ENCODE data around the gene RGS6. TPM values are rescaled to one million over a fixed set of nuclear protein-coding genes. Genes with fewer than 3 reads are reported as not detected.

RGS6 gene
- total RNA-seq, 2 experiments from 2014 or later: not detected

DNA sequence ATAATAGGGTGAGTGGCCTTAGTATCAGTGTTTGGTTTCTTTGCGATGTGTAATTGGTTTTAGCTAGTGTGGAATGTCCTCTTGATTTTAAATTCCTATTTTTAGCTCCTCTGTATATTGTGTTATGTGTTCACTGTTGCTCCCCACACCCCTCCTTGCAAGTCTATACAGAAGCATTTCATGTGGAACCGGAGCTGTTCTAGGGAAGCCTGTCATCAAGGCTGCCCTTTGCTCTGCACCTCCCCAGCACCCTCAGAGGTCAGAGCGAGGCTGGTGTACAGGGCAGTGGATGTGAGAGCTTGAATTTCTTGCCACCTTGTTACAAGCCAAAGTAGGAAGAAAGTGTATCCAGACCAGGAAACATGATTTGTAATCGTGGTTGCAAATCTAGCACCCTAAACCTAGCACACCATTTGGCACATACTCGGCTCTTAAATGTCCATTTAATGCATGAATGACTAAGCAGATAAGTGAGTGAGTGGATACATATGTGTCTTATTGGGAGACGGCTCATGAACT, 376.8 kb downstream of the RGS6 start:
- H3K27me3 Mint-ChIP-seq: peaks cover 34% of the 10 kb centered on the region
- no peak for DNase-seq
- ChIA-PET CTCF (interaction anchor here (0.6 kb wide), 1 partner anchor 95 kb away, joined by 3 read pairs; no protein-coding TSS in a partner anchor), POLR2A (no interaction called here)
- ATAC-seq (ENCODE audit: poor library complexity): no peak
- H3K9me3 Mint-ChIP-seq: peaks cover 8% of the 10 kb centered on the region
- no peaks in the 10 kb centered on the region for H3K36me3 ChIP-seq (ENCODE audit: insufficient read depth, low read length)
- intact Hi-C loops (cut with DNase I, micrococcal nuclease): no loop called here
- no peak overlapping the region for H3K27ac ChIP-seq (ENCODE audit: low read depth in 1 of 2, low read length in 2 of 2)
- no peak overlapping the region for H3K4me3 Mint-ChIP-seq
- no peaks in the 10 kb centered on the region for H3K4me1 Mint-ChIP-seq (ENCODE audit: low read depth)
- TF ChIP-seq, protein P1, sequence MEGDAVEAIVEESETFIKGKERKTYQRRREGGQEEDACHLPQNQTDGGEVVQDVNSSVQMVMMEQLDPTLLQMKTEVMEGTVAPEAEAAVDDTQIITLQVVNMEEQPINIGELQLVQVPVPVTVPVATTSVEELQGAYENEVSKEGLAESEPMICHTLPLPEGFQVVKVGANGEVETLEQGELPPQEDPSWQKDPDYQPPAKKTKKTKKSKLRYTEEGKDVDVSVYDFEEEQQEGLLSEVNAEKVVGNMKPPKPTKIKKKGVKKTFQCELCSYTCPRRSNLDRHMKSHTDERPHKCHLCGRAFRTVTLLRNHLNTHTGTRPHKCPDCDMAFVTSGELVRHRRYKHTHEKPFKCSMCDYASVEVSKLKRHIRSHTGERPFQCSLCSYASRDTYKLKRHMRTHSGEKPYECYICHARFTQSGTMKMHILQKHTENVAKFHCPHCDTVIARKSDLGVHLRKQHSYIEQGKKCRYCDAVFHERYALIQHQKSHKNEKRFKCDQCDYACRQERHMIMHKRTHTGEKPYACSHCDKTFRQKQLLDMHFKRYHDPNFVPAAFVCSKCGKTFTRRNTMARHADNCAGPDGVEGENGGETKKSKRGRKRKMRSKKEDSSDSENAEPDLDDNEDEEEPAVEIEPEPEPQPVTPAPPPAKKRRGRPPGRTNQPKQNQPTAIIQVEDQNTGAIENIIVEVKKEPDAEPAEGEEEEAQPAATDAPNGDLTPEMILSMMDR (IDR thresholded peaks at IDR 0.05): no peak
- no peak overlapping the region for H3K27ac Mint-ChIP-seq
- H3K9me3 ChIP-seq (ENCODE audit: control insufficient read depth in 1 of 2, insufficient read depth in 1 of 2, low read length in 2 of 2): peaks cover 3 to 8% of the 10 kb centered on the region in 2 experiments
- H3K36me3 Mint-ChIP-seq (ENCODE audit: low read depth): no peaks in the 10 kb centered on the region
- no peaks in the 10 kb centered on the region for H3K4me1 ChIP-seq (ENCODE audit: insufficient read depth, low read length)
- no peaks in the 10 kb centered on the region for H3K27me3 ChIP-seq (ENCODE audit: control insufficient read depth in 1 of 2, insufficient read depth in 2 of 2, low read length in 2 of 2)
- H3K4me3 ChIP-seq (ENCODE audit: low read length): no peak overlapping the region

- intact Hi-C loops (cut with DNase I, micrococcal nuclease): no loop called here
- H3K27me3 Mint-ChIP-seq: peaks cover 30% of the 10 kb centered on the region
- H3K4me1 ChIP-seq (ENCODE audit: insufficient read depth, low read length): no peaks in the 10 kb centered on the region
These were observed 378.9 kb downstream of the RGS6 start for GRCh38 chr14:72311116-72311515.

DNA sequence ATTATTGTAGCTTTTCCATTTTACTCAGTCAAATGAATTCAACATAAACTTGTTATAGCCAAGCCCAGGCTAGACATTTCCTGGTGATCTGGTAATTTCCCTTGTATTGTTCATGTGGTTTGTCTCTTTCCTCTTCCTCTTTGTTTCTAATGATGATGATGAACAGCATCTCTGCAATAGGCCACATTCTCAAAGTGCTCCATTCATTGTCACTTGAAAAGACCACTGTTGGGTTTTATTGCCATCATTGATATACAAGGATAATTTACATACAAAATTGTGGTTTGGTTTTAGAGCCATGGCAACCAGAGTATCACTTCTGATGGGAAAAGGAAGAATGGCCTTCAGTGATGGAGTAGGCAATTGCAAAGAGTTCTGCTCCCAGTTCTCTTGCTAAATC, 379.3 kb downstream of the RGS6 start:
- Mint-ChIP-seq H3K4me1 (ENCODE audit: low read depth) (no peaks in the 10 kb centered on the region), H3K27ac (no peak overlapping the region), H3K4me3 (no peak overlapping the region), H3K36me3 (ENCODE audit: low read depth) (no peaks in the 10 kb centered on the region), H3K27me3 (peaks cover 30% of the 10 kb centered on the region), H3K9me3 (no peaks in the 10 kb centered on the region)
- ChIA-PET POLR2A (no interaction called here), CTCF (interaction anchor here (0.7 kb wide), 1 partner anchor 11 kb away, joined by 3 read pairs; no protein-coding TSS in a partner anchor)
- TF ChIP-seq, protein P1 (IDR thresholded peaks at IDR 0.05): no peak
- ATAC-seq (ENCODE audit: poor library complexity) (no peak), DNase-seq (no peak)
- Histone ChIP-seq H3K9me3 (ENCODE audit: control insufficient read depth in 1 of 2, insufficient read depth in 1 of 2, low read length in 2 of 2) (no peaks in the 10 kb centered on the region), H3K27ac (ENCODE audit: low read depth in 1 of 2, low read length in 2 of 2) (no peak overlapping the region), H3K4me1 (ENCODE audit: insufficient read depth, low read length) (no peaks in the 10 kb centered on the region), H3K4me3 (ENCODE audit: low read length) (no peak overlapping the region), H3K27me3 (ENCODE audit: control insufficient read depth in 1 of 2, insufficient read depth in 2 of 2, low read length in 2 of 2) (no peaks in the 10 kb centered on the region), H3K36me3 (ENCODE audit: insufficient read depth, low read length) (no peaks in the 10 kb centered on the region)
- intact Hi-C loops (cut with DNase I, micrococcal nuclease): no loop called here

More at GRCh38 chr14:72311116-72311515, 378.9 kb downstream of the RGS6 start:
- Mint-ChIP-seq H3K9me3 (peaks cover 3% of the 10 kb centered on the region), H3K4me3 (no peak overlapping the region), H3K27ac (no peak overlapping the region), H3K4me1 (ENCODE audit: low read depth) (no peaks in the 10 kb centered on the region), H3K36me3 (ENCODE audit: low read depth) (no peaks in the 10 kb centered on the region)
- Histone ChIP-seq H3K4me3 (ENCODE audit: low read length) (no peak overlapping the region), H3K27ac (ENCODE audit: low read depth in 1 of 2, low read length in 2 of 2) (no peak overlapping the region), H3K9me3 (ENCODE audit: control insufficient read depth in 1 of 2, insufficient read depth in 1 of 2, low read length in 2 of 2) (peaks cover 0 to under 1% of the 10 kb centered on the region in 2 experiments), H3K36me3 (ENCODE audit: insufficient read depth, low read length) (no peaks in the 10 kb centered on the region), H3K27me3 (ENCODE audit: control insufficient read depth in 1 of 2, insufficient read depth in 2 of 2, low read length in 2 of 2) (no peaks in the 10 kb centered on the region)
- POLR2A ChIA-PET: no interaction called here
- no peak for DNase-seq
- no peak for ATAC-seq (ENCODE audit: poor library complexity)
- CTCF ChIA-PET: no interaction called here
- TF ChIP-seq, protein P1 (IDR thresholded peaks at IDR 0.05): no peak

All from CD4-positive, alpha-beta T cell (primary cell).